Glutamatergic neuron (in vitro differentiated cells): Measurements from ENCODE around the gene SSR1. TPM values are rescaled to one million over a fixed set of nuclear protein-coding genes. Genes with fewer than 3 reads are reported as not detected.

ENCODE experiments used
- DNase-seq: peaks from one replicate; pipeline ENCODE4 v3.0.0; 2022
- H3K27ac Mint-ChIP-seq: one replicate; pipeline ENCODE4 v1.8.0; 2020; ENCODE audit warnings: mild to moderate bottlenecking, mixed read lengths, inconsistent platforms; ENCODE audit not compliant: unreplicated experiment
- H3K27me3 Mint-ChIP-seq: one replicate; pipeline ENCODE4 v1.8.0; 2020; ENCODE audit warnings: mild to moderate bottlenecking, moderate library complexity, mixed read lengths, inconsistent platforms; ENCODE audit not compliant: unreplicated experiment
- H3K36me3 Mint-ChIP-seq: one replicate; pipeline ENCODE4 v1.8.0; 2020; ENCODE audit warnings: mild to moderate bottlenecking, mixed read lengths, inconsistent platforms; ENCODE audit not compliant: unreplicated experiment
- H3K4me1 Mint-ChIP-seq: one replicate; pipeline ENCODE4 v1.8.0; 2020; ENCODE audit warnings: mild to moderate bottlenecking, low read depth, mixed read lengths, inconsistent platforms; ENCODE audit not compliant: unreplicated experiment
- H3K4me3 Mint-ChIP-seq: one replicate; pipeline ENCODE4 v1.8.0; 2020; ENCODE audit warnings: mild to moderate bottlenecking, mixed read lengths, inconsistent platforms; ENCODE audit not compliant: unreplicated experiment
- H3K9me3 Mint-ChIP-seq: one replicate; pipeline ENCODE4 v1.8.0; 2020; ENCODE audit warnings: mild to moderate bottlenecking, moderate library complexity, mixed read lengths, inconsistent platforms; ENCODE audit not compliant: unreplicated experiment
- CTCF ChIP-seq: fragments of 200-600 bp; sonication (generic); IDR thresholded peaks from one replicate; pipeline ENCODE4 v1.5.0; 2021; ENCODE audit not compliant: partially characterized antibody, unreplicated experiment
- total RNA-seq: library from RNA; stranded (reverse); fragmentation: NEBNext Ultra II Directional; extraction: Animal tissue kit (Norgen Biotek cat#: 25700); gene quantifications from one replicate; pipeline ENCODE4 v1.2.1, GENCODE V29; 2021; ENCODE audit not compliant: unreplicated experiment

The SSR1 gene
- total RNA-seq, 1 donor from 2014 or later: 113 TPM

- no peak overlapping the region for H3K27ac Mint-ChIP-seq
- TF ChIP-seq CTCF: no peak
Observed at GRCh38 chr6:7273709-7274108, 39.3 kb downstream of the SSR1 start.

GRCh38 chr6:7271205-7271534 is 41.8 kb downstream of the SSR1 start:
- Mint-ChIP-seq H3K4me1 (peaks cover 17% of the 10 kb centered on the region), H3K27me3 (peaks cover 5% of the 10 kb centered on the region), H3K27ac (no peak overlapping the region), H3K36me3 (no peaks in the 10 kb centered on the region), H3K9me3 (peaks cover 6% of the 10 kb centered on the region), H3K4me3 (no peak overlapping the region)
- no peak for DNase-seq
- TF ChIP-seq CTCF: no peak

More at GRCh38 chr6:7273709-7274108, 39.3 kb downstream of the SSR1 start:
- peaks cover 6% of the 10 kb centered on the region for H3K9me3 Mint-ChIP-seq
- H3K4me1 Mint-ChIP-seq: peaks cover 10% of the 10 kb centered on the region
- H3K4me3 Mint-ChIP-seq: no peak overlapping the region
- no peak for DNase-seq
- H3K27me3 Mint-ChIP-seq: peaks cover 5% of the 10 kb centered on the region
- no peaks in the 10 kb centered on the region for H3K36me3 Mint-ChIP-seq

GRCh38 chr6:7270320-7271204 is 42.4 kb downstream of the SSR1 start:
- peaks cover 12% of the 10 kb centered on the region for H3K4me1 Mint-ChIP-seq
- no peak for TF ChIP-seq CTCF
- peak overlapping the region; percentile 2 for H3K27ac Mint-ChIP-seq
- no peaks in the 10 kb centered on the region for H3K36me3 Mint-ChIP-seq
- H3K4me3 Mint-ChIP-seq: no peak overlapping the region
- no peak for DNase-seq
- H3K27me3 Mint-ChIP-seq: peaks cover 5% of the 10 kb centered on the region
- H3K9me3 Mint-ChIP-seq: peaks cover 6% of the 10 kb centered on the region

- peaks cover 11% of the 10 kb centered on the region for H3K4me1 Mint-ChIP-seq
- peaks cover 7% of the 10 kb centered on the region for H3K27me3 Mint-ChIP-seq
- H3K9me3 Mint-ChIP-seq: peaks cover 8% of the 10 kb centered on the region
- no peak overlapping the region for H3K4me3 Mint-ChIP-seq
- no peaks in the 10 kb centered on the region for H3K36me3 Mint-ChIP-seq
- no peak for TF ChIP-seq CTCF
- peak overlapping the region; percentile 48 for H3K27ac Mint-ChIP-seq
- DNase-seq: no peak
Observed at GRCh38 chr6:7269816-7270215, 43.2 kb downstream of the SSR1 start.

- no peak for TF ChIP-seq CTCF
- peaks cover 7% of the 10 kb centered on the region for H3K27me3 Mint-ChIP-seq
- H3K4me3 Mint-ChIP-seq: no peak overlapping the region
- no peak for DNase-seq
- no peak overlapping the region for H3K27ac Mint-ChIP-seq
- no peaks in the 10 kb centered on the region for H3K36me3 Mint-ChIP-seq
- H3K9me3 Mint-ChIP-seq: peaks cover 8% of the 10 kb centered on the region
- H3K4me1 Mint-ChIP-seq: peaks cover 11% of the 10 kb centered on the region
Observed at GRCh38 chr6:7268816-7269555, 44.0 kb downstream of the SSR1 start.
